K562 (cell line): Measurements from ENCODE around the gene GLRX. TPM values are rescaled to one million over a fixed set of nuclear protein-coding genes. Genes with fewer than 3 reads are reported as not detected.

Experiments used
- ARID3A ChIP-seq: IDR thresholded peaks from 2 replicates; pipeline ENCODE4 v1.6.1; 2012; ENCODE audit warnings: low read depth, low read length, improper control_type of control experiment, borderline replicate concordance
- BMI1 ChIP-seq: fragments of 150-350 bp; IDR thresholded peaks from 2 replicates; pipeline ENCODE4 v1.6.1; 2014; ENCODE audit warnings: low read length
- BRD9 ChIP-seq: fragments of 450-650 bp; IDR thresholded peaks from 2 replicates; pipeline ENCODE4 v1.6.1; 2018; ENCODE audit warnings: low read depth; ENCODE audit not compliant: partially characterized antibody
- CREB1 ChIP-seq, 2 experiments: sonication (generic) in 1 of 2; formaldehyde crosslinking in 1 of 2; IDR thresholded peaks; 2 replicates each; pipeline versions ENCODE4 v1.6.1 to v1.8.0; 2012 to 2022; ENCODE audit warnings: inconsistent platforms in 1 of 2, mild to moderate bottlenecking in 1 of 2, missing genetic modification reagents in 1 of 2, moderate library complexity in 1 of 2
- MAFK ChIP-seq: IDR thresholded peaks from 2 replicates; pipeline ENCODE4 v1.6.1; 2011; ENCODE audit warnings: low read length, improper control_type of control experiment
- MLX ChIP-seq, 2 experiments: fragments of 450-650 bp in 1 of 2; sonication (generic) in 1 of 2; formaldehyde crosslinking; conservative IDR thresholded peaks; 2 replicates each; pipeline versions ENCODE4 v1.4.0 to v1.8.1; 2020 to 2022; ENCODE audit warnings: mild to moderate bottlenecking in 1 of 2, missing genetic modification reagents in 1 of 2
- RAD21 ChIP-seq, 2 experiments: fragments of 250-450 bp in 1 of 2; fragments of 450-650 bp in 1 of 2; sonication (Bioruptor Pico) in 1 of 2; formaldehyde crosslinking in 1 of 2; IDR thresholded peaks in 1 of 2; conservative IDR thresholded peaks in 1 of 2; 2 replicates each; pipeline versions ENCODE4 v1.4.0 to v1.8.0; 2020 to 2022; ENCODE audit warnings: mild to moderate bottlenecking in 2 of 2, moderate library complexity in 1 of 2
- TFAM ChIP-seq: fragments of 250-450 bp; sonication (Bioruptor Pico); conservative IDR thresholded peaks from 2 replicates; pipeline ENCODE4 v1.5.0; 2021; ENCODE audit warnings: mild to moderate bottlenecking, moderate library complexity
- TFAP4 ChIP-seq: sonication (generic); formaldehyde crosslinking; IDR thresholded peaks from 2 replicates; pipeline ENCODE4 v1.8.0; 2022; ENCODE audit warnings: missing genetic modification reagents, mild to moderate bottlenecking, moderate library complexity, borderline replicate concordance
- TOE1 ChIP-seq, 2 experiments: fragments of 450-650 bp in 1 of 2; sonication (generic) in 1 of 2; formaldehyde crosslinking in 1 of 2; IDR thresholded peaks; 2 replicates each; pipeline versions ENCODE4 v1.7.1 to v1.8.0; 2016 to 2022; ENCODE audit warnings: borderline replicate concordance in 2 of 2, mild to moderate bottlenecking in 2 of 2, antibody characterized with exemption in 1 of 2, inconsistent platforms in 1 of 2, low read depth in 1 of 2, missing genetic modification reagents in 1 of 2, moderate library complexity in 1 of 2
- ZBTB17 ChIP-seq: fragments of 450-650 bp; formaldehyde crosslinking; IDR thresholded peaks from 2 replicates; pipeline ENCODE4 v1.4.0; 2020; ENCODE audit warnings: mild to moderate bottlenecking
- ZBTB7A ChIP-seq: IDR thresholded peaks from 2 replicates; pipeline ENCODE4 v1.6.1; 2011; ENCODE audit warnings: low read depth, mild to moderate bottlenecking, low read length, moderate library complexity, borderline replicate concordance; ENCODE audit not compliant: control insufficient read depth
- ZNF121 ChIP-seq: sonication (generic); formaldehyde crosslinking; conservative IDR thresholded peaks from 2 replicates; pipeline ENCODE4 v1.8.0; 2022; ENCODE audit warnings: missing genetic modification reagents
- ZNF384 ChIP-seq: IDR thresholded peaks from 2 replicates; pipeline ENCODE4 v1.6.1; 2012; ENCODE audit warnings: low read depth, low read length, improper control_type of control experiment
- ZNF518B ChIP-seq: fragments of 250-450 bp; sonication (Bioruptor Pico); IDR thresholded peaks from 2 replicates; pipeline ENCODE4 v1.5.0; 2021; ENCODE audit warnings: mild to moderate bottlenecking, moderate library complexity
- ZNF584 ChIP-seq: fragments of 200-800 bp; sonication (Bioruptor generic); IDR thresholded peaks from 2 replicates; pipeline ENCODE4 v1.6.1; 2016; ENCODE audit warnings: low read depth, mild to moderate bottlenecking, missing genetic modification characterization, missing compliant biosample characterization
- polyA plus RNA-seq, 8 experiments: library from polyadenylated mRNA; depleted of rRNA in 4 of 8; stranded (reverse) in 5 of 8; unstranded in 3 of 8; fragments of >200 nt; fragmentation: Nextera tagmentation in 2 of 8; fragmentation: Illumina TruSeq in 1 of 8; extraction: Ambion mirVana in 2 of 8; extraction: Trizol in 1 of 8; gene quantifications; 2 replicates each; pipeline versions ENCODE4 v1.2.1 to v1.2.3, GENCODE V29; 2011 to 2014; ENCODE audit warnings: inconsistent platforms in 1 of 8, missing spikeins in 1 of 8
- total RNA-seq, 7 experiments: library from RNA; depleted of rRNA in 6 of 7; stranded (reverse); fragments of >200 nt in 6 of 7; fragmentation: Illumina TruSeq in 2 of 7; extraction: Trizol in 2 of 7; gene quantifications; 2 replicates each; pipeline versions ENCODE4 v1.2.1 to v1.2.3, GENCODE V29; 2011 to 2021; ENCODE audit warnings: low replicate concordance in 1 of 7
- TF ChIP-seq, protein P1 (sequence below): fragments of 250-450 bp; sonication (Bioruptor Pico); IDR thresholded peaks from 2 replicates; pipeline ENCODE4 v1.9.0; 2021; ENCODE audit warnings: mild to moderate bottlenecking, inconsistent platforms

GLRX gene
- total and polyA plus RNA-seq, 9 of the 15 experiments (the other 6 are each of a cell fraction or from before 2014, with no cell fraction given) = 2.3 to 11.2 (median 4.6) TPM

- TF ChIP-seq TFAP4 (CRISPR knock-in tag) (0 out of 2 replicates have a peak, but pooled peaks have one; percentile 13), ZBTB7A (no peak), ZNF584 (CRISPR knock-in tag) (no peak), ZNF384 (no peak), CREB1 (IDR thresholded peaks at IDR 0.05) (no peak), CREB1 (CRISPR knock-in tag; IDR thresholded peaks at IDR 0.05) (no peak), ZBTB17 (CRISPR knock-in tag) (no peak), TFAM (CRISPR knock-in tag) (no peak), MLX (CRISPR knock-in tag; conservative IDR thresholded peaks at IDR 0.05) (no peak), TOE1 (IDR thresholded peaks at IDR 0.05; ENCODE audit: borderline replicate concordance) (peak; percentile 48; the same call in 1 of the 2 replicates), TOE1 (CRISPR knock-in tag; IDR thresholded peaks at IDR 0.05; ENCODE audit: borderline replicate concordance, low read depth) (no peak), ARID3A (no peak), ZNF518B (CRISPR knock-in tag) (no peak), BRD9 (no peak), MAFK (no peak), RAD21 (CRISPR knock-in tag; conservative IDR thresholded peaks at IDR 0.05 in 1 of 2, IDR thresholded peaks at IDR 0.05 in 1 of 2) (peak; percentile 89 to 93), ZNF121 (CRISPR knock-in tag) (no peak), BMI1 (no peak)
- TF ChIP-seq, protein P1, sequence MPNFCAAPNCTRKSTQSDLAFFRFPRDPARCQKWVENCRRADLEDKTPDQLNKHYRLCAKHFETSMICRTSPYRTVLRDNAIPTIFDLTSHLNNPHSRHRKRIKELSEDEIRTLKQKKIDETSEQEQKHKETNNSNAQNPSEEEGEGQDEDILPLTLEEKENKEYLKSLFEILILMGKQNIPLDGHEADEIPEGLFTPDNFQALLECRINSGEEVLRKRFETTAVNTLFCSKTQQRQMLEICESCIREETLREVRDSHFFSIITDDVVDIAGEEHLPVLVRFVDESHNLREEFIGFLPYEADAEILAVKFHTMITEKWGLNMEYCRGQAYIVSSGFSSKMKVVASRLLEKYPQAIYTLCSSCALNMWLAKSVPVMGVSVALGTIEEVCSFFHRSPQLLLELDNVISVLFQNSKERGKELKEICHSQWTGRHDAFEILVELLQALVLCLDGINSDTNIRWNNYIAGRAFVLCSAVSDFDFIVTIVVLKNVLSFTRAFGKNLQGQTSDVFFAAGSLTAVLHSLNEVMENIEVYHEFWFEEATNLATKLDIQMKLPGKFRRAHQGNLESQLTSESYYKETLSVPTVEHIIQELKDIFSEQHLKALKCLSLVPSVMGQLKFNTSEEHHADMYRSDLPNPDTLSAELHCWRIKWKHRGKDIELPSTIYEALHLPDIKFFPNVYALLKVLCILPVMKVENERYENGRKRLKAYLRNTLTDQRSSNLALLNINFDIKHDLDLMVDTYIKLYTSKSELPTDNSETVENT (CRISPR knock-in tag) = no peak
These were observed 41.4 kb downstream of the GLRX start (continued) for GRCh38 chr5:95781101-95781583.
